Measurements from ENCODE around the gene ZCCHC7. TPM values are rescaled to one million over a fixed set of nuclear protein-coding genes. Genes with fewer than 3 reads are reported as not detected.

ZCCHC7 gene
- total and polyA plus RNA-seq, 10 of the 15 experiments (the other 5 are each of a cell fraction or from before 2014, with no cell fraction given) = 42.9 to 178 (median 53.3) TPM

GRCh38 chr9:37191403-37192089, 71.2 kb downstream of the ZCCHC7 start:
- peak overlapping the region; percentile 84 for H3K4me2 ChIP-seq (ENCODE audit: control insufficient read depth, insufficient read depth)
- ChIA-PET RAD21 (ENCODE audit: unreplicated experiment) (interaction anchor here (0.6 to 9.2 kb wide), 32 partner anchors 10 to 318 kb away, joined by 3 to 62 read pairs (median 4); partner anchors contain the start of gene PAX5), POLR2A (interaction anchor here (0.6 to 4.1 kb wide), 14 partner anchors 10 to 388 kb away, joined by 3 to 18 read pairs (median 4); no protein-coding TSS in a partner anchor), SMC1A (ENCODE audit: uncharacterized antibody, unreplicated experiment) (interaction anchor here (0.6 to 5.5 kb wide), 42 partner anchors 9 to 398 kb away, joined by 3 to 46 read pairs (median 5); partner anchors contain the start of gene ZCCHC7), CTCF (interaction anchor here (0.6 to 4.7 kb wide), 24 partner anchors 11 to 319 kb away, joined by 3 to 26 read pairs (median 5); no protein-coding TSS in a partner anchor)
- intact Hi-C loops (cut with micrococcal nuclease; ENCODE audit: unreplicated experiment) = loop anchor here (5.0 kb wide), 3 partner anchors 101 to 194 kb away; no protein-coding TSS in a partner anchor
- WGBS (ENCODE audit: insufficient coverage, insufficient replicate concordance, low lambda C conversion rate, missing lambda C conversion rate) = 37% methylated on average over 4 of the region's 4 CpGs
- H2AFZ ChIP-seq (ENCODE audit: control insufficient read depth, low read depth, low read length) = no peak overlapping the region
- no peaks in the 10 kb centered on the region for H3K27me3 ChIP-seq (replicated peaks in 1 of 2; ENCODE audit: control insufficient read depth in 2 of 2, insufficient read depth in 2 of 2, low read length in 1 of 2)
- H3K4me3 ChIP-seq = peak overlapping the region; percentile 35; the same call in 1 of the 2 replicates
- H3K79me2 ChIP-seq (ENCODE audit: control insufficient read depth, insufficient read depth, low read length) = peaks cover 71% of the 10 kb centered on the region
- H3K9ac ChIP-seq (ENCODE audit: control insufficient read depth, insufficient read depth, low read length) = peak overlapping the region; percentile 10
- ATAC-seq (peak; percentile 5; the same call in 2 of the 3 replicates), FAIRE-seq (no peak), DNase-seq (ENCODE audit: low read depth, low spot score) (no peak)
- H4K20me1 ChIP-seq (ENCODE audit: control insufficient read depth, insufficient read depth) = no peaks in the 10 kb centered on the region
- peak overlapping the region; percentile 75 for H3K27ac ChIP-seq (ENCODE audit: control insufficient read depth, insufficient read depth)
- peaks cover 0 to 3% of the 10 kb centered on the region in 2 experiments; a peak in 2 of 4 replicates for H3K36me3 ChIP-seq (ENCODE audit: control insufficient read depth in 2 of 2, insufficient read depth in 2 of 2, low read length in 1 of 2)
- no peaks in the 10 kb centered on the region; the same call in 2 of the 3 replicates for H3K9me3 ChIP-seq (replicated peaks; ENCODE audit: control insufficient read depth, insufficient read depth, low read length)
- peaks cover 60% of the 10 kb centered on the region for H3K4me1 ChIP-seq (ENCODE audit: control insufficient read depth, insufficient read depth, low read length)
- TSS peak; percentile 7 for BruUV-seq (replicated peaks)
- TF ChIP-seq CTCF (IDR thresholded peaks at IDR 0.05 in 2 of 3, conservative IDR thresholded peaks at IDR 0.05 in 1 of 3; ENCODE audit: control insufficient read depth in 2 of 3, extremely low read depth in 1 of 3, insufficient read depth in 1 of 3, low read depth in 3 of 3, low read length in 3 of 3) = peak; percentile 11 to 46 (median 37); a peak in 4 of 6 replicates
- no peak for TF ChIP-seq IRF4 (IDR thresholded peaks at IDR 0.05; ENCODE audit: low read depth, low read length)
- TF ChIP-seq SMC3 (IDR thresholded peaks at IDR 0.05; ENCODE audit: borderline replicate concordance, low read length) = peak; percentile 35; the same call in 1 of the 2 replicates
- TF ChIP-seq TCF7 (IDR thresholded peaks at IDR 0.05; ENCODE audit: borderline replicate concordance) = no peak
- TF ChIP-seq PAX5 (IDR thresholded peaks at IDR 0.05; ENCODE audit: borderline replicate concordance, low read depth, low read length) = no peak
- TF ChIP-seq RAD21 (IDR thresholded peaks at IDR 0.05; ENCODE audit: insufficient read depth, low read depth, low read length) = peak; percentile 71
- peak; percentile 81 for TF ChIP-seq ZNF24 (IDR thresholded peaks at IDR 0.05)
- in situ Hi-C loops (cut with MboI) = no loop called here

Measured in GM12878 (cell line).